NB4 (cell line): ENCODE results near the gene TOR1A.
"Not testable (repeated sequence)": the region's sequence is repeated elsewhere in the genome, so short reads cannot be mapped to it uniquely, and the experiment has no call there.

Experiments
- DNase-seq: peaks from one replicate; pipeline ENCODE4 v3.0.0; 2010; ENCODE audit warnings: low read depth
- H3K4me3 ChIP-seq: one replicate; pipeline ENCODE4 v1.5.1; 2011; ENCODE audit warnings: mild to moderate bottlenecking, low read depth, low read length, moderate library complexity
- CTCF ChIP-seq: IDR thresholded peaks from one replicate; pipeline ENCODE4 v1.5.1; 2012; ENCODE audit warnings: low read depth, low read length
- MAX ChIP-seq: IDR thresholded peaks from 2 replicates; pipeline ENCODE4 v1.6.1; 2011; ENCODE audit warnings: low read depth, low read length
- MYC ChIP-seq: IDR thresholded peaks from 2 replicates; pipeline ENCODE4 v1.6.1; 2011; ENCODE audit warnings: low read depth, low read length
- POLR2A ChIP-seq: IDR thresholded peaks from 2 replicates; pipeline ENCODE4 v1.6.1; 2011; ENCODE audit warnings: mild to moderate bottlenecking; ENCODE audit not compliant: insufficient read length; ENCODE audit errors: extremely low read depth

TOR1A gene

GRCh38 chr9:129785866-129786265 lies 38.1 kb downstream of the TOR1A start:
- H3K4me3 ChIP-seq: no peak overlapping the region
- no peak for TF ChIP-seq MAX
- no peak for DNase-seq

GRCh38 chr9:129784970-129785369 lies 39.0 kb downstream of the TOR1A start:
- H3K4me3 ChIP-seq, DNase-seq: not testable (repeated sequence)

- DNase-seq: peak; percentile 78
- peak; percentile 83 for TF ChIP-seq CTCF
- TF ChIP-seq MAX: no peak
- TF ChIP-seq MYC: no peak
- no peak for TF ChIP-seq POLR2A
- no peak overlapping the region for H3K4me3 ChIP-seq
These were observed 40.2 kb downstream of the TOR1A start for GRCh38 chr9:129783516-129784361.

- DNase-seq: no peak
- no peak overlapping the region for H3K4me3 ChIP-seq
- no peak for TF ChIP-seq POLR2A
- TF ChIP-seq MAX: no peak
- TF ChIP-seq MYC: no peak
- no peak for TF ChIP-seq CTCF
These were observed 42.0 kb downstream of the TOR1A start for GRCh38 chr9:129781981-129782380.

- TF ChIP-seq MYC: no peak
- DNase-seq: no peak
- H3K4me3 ChIP-seq: no peak overlapping the region
These were observed 42.8 kb downstream of the TOR1A start for GRCh38 chr9:129781131-129781530.

- H3K4me3 ChIP-seq: no peak overlapping the region
- no peak for TF ChIP-seq POLR2A
- DNase-seq: no peak
These were observed 44.3 kb downstream of the TOR1A start for GRCh38 chr9:129779560-129780190.

GRCh38 chr9:129778469-129778868 lies 45.5 kb downstream of the TOR1A start:
- no peak for TF ChIP-seq MAX
- no peak for DNase-seq
- no peak overlapping the region for H3K4me3 ChIP-seq

GRCh38 chr9:129777769-129778130 lies 46.2 kb downstream of the TOR1A start:
- no peak for TF ChIP-seq CTCF
- no peak for TF ChIP-seq MAX
- no peak for TF ChIP-seq POLR2A
- TF ChIP-seq MYC: no peak
- DNase-seq: no peak

More at GRCh38 chr9:129777769-129778130, 46.2 kb downstream of the TOR1A start:
- no peak overlapping the region for H3K4me3 ChIP-seq
